ENCODE measurements around the gene PREP.

Gene PREP

GRCh38 chr6:105253787-105254186, 149.1 kb downstream of the PREP start:
- Histone ChIP-seq H3K27ac (replicated peaks; ENCODE audit: low read length) (no peak overlapping the region), H3K18ac (ENCODE audit: low read length) (no peak overlapping the region), H2AFZ (ENCODE audit: low read length) (peak overlapping the region; percentile 36), H4K91ac (ENCODE audit: low read depth, low read length, poor library complexity) (no peak overlapping the region), H2BK12ac (ENCODE audit: low read length) (no peak overlapping the region), H3K4ac (ENCODE audit: low read length) (no peak overlapping the region), H4K8ac (ENCODE audit: low read depth, low read length) (no peak overlapping the region), H2BK5ac (ENCODE audit: low read length) (no peak overlapping the region), H3K4me1 (ENCODE audit: control insufficient read depth in 2 of 2, insufficient read depth in 1 of 2, low read depth in 1 of 2, low read length in 2 of 2) (peaks cover 5 to 18% of the 10 kb centered on the region in 2 donors), H3K9me3 (replicated peaks in 1 of 2; ENCODE audit: control insufficient read depth in 2 of 2, insufficient read depth in 1 of 2, low read depth in 1 of 2, low read length in 2 of 2) (no peaks in the 10 kb centered on the region), H3K79me1 (ENCODE audit: low read depth, low read length) (no peaks in the 10 kb centered on the region), H3K36me3 (replicated peaks in 1 of 2; ENCODE audit: control insufficient read depth in 2 of 2, insufficient read depth in 2 of 2, low read length in 2 of 2) (no peaks in the 10 kb centered on the region), H3K14ac (ENCODE audit: low read length) (no peak overlapping the region), H2AK5ac (ENCODE audit: low read depth, low read length) (no peak overlapping the region), H2BK15ac (ENCODE audit: low read length) (no peak overlapping the region), H3K9ac (ENCODE audit: low read depth, low read length, poor library complexity) (no peak overlapping the region), H3K23ac (ENCODE audit: low read depth, low read length, poor library complexity) (no peak overlapping the region), H2BK120ac (ENCODE audit: low read depth, low read length) (no peak overlapping the region), H3K27me3 (ENCODE audit: control insufficient read depth in 3 of 3, insufficient read depth in 3 of 3, low read depth in 1 of 3, low read length in 3 of 3) (no peaks in the 10 kb centered on the region), H3K4me2 (ENCODE audit: insufficient read depth, low read length, poor library complexity, severe bottlenecking) (no peak overlapping the region), H3K4me3 (ENCODE audit: low read length in 2 of 2) (no peak overlapping the region)
- no peak for DNase-seq (ENCODE audit: low spot score)
- WGBS, 2 donors (ENCODE audit: extremely low coverage in 2 of 2, insufficient read length in 2 of 2, insufficient replicate concordance in 1 of 2) = no CpG with 5 or more reads among the region's 6 CpGs

- Histone ChIP-seq H3K27ac (replicated peaks; ENCODE audit: low read length) (no peak overlapping the region), H3K4ac (ENCODE audit: low read length) (no peak overlapping the region), H3K18ac (ENCODE audit: low read length) (no peak overlapping the region), H3K4me1 (ENCODE audit: control insufficient read depth in 2 of 2, insufficient read depth in 1 of 2, low read depth in 1 of 2, low read length in 2 of 2) (peaks cover 3 to 5% of the 10 kb centered on the region in 2 donors), H4K8ac (ENCODE audit: low read depth, low read length) (no peak overlapping the region), H2BK15ac (ENCODE audit: low read length) (no peak overlapping the region), H3K9me3 (replicated peaks in 1 of 2; ENCODE audit: control insufficient read depth in 2 of 2, insufficient read depth in 1 of 2, low read depth in 1 of 2, low read length in 2 of 2) (no peaks in the 10 kb centered on the region), H3K9ac (ENCODE audit: low read depth, low read length, poor library complexity) (no peak overlapping the region), H3K14ac (ENCODE audit: low read length) (no peak overlapping the region), H3K4me3 (ENCODE audit: low read length in 2 of 2) (no peak overlapping the region), H4K91ac (ENCODE audit: low read depth, low read length, poor library complexity) (no peak overlapping the region), H2BK120ac (ENCODE audit: low read depth, low read length) (no peak overlapping the region), H3K27me3 (ENCODE audit: control insufficient read depth in 3 of 3, insufficient read depth in 3 of 3, low read depth in 1 of 3, low read length in 3 of 3) (no peaks in the 10 kb centered on the region), H2AFZ (ENCODE audit: low read length) (no peak overlapping the region), H3K79me1 (ENCODE audit: low read depth, low read length) (no peaks in the 10 kb centered on the region), H3K36me3 (replicated peaks in 1 of 2; ENCODE audit: control insufficient read depth in 2 of 2, insufficient read depth in 2 of 2, low read length in 2 of 2) (no peaks in the 10 kb centered on the region), H3K4me2 (ENCODE audit: insufficient read depth, low read length, poor library complexity, severe bottlenecking) (no peak overlapping the region), H3K23ac (ENCODE audit: low read depth, low read length, poor library complexity) (no peak overlapping the region), H2BK12ac (ENCODE audit: low read length) (no peak overlapping the region), H2BK5ac (ENCODE audit: low read length) (no peak overlapping the region), H2AK5ac (ENCODE audit: low read depth, low read length) (no peak overlapping the region)
- no CpG with 5 or more reads among the region's 2 CpGs for WGBS, 2 donors (ENCODE audit: extremely low coverage in 2 of 2, insufficient read length in 2 of 2, insufficient replicate concordance in 1 of 2)
- no peak for DNase-seq (ENCODE audit: low spot score)
Measured at GRCh38 chr6:105251689-105252088, 151.2 kb downstream of the PREP start.

GRCh38 chr6:105250533-105250932, 152.3 kb downstream of the PREP start:
- no CpG with 5 or more reads among the region's 2 CpGs for WGBS, 2 donors (ENCODE audit: extremely low coverage in 2 of 2, insufficient read length in 2 of 2, insufficient replicate concordance in 1 of 2)
- H2BK5ac ChIP-seq (ENCODE audit: low read length) = no peak overlapping the region
- no peaks in the 10 kb centered on the region for H3K9me3 ChIP-seq (replicated peaks in 1 of 2; ENCODE audit: control insufficient read depth in 2 of 2, insufficient read depth in 1 of 2, low read depth in 1 of 2, low read length in 2 of 2)
- H2AFZ ChIP-seq (ENCODE audit: low read length) = no peak overlapping the region
- H3K4me3 ChIP-seq (ENCODE audit: low read length in 2 of 2) = no peak overlapping the region
- no peak overlapping the region for H3K27ac ChIP-seq (replicated peaks; ENCODE audit: low read length)
- no peak overlapping the region for H2AK5ac ChIP-seq (ENCODE audit: low read depth, low read length)
- no peak overlapping the region for H3K4ac ChIP-seq (ENCODE audit: low read length)
- H3K4me1 ChIP-seq (ENCODE audit: control insufficient read depth in 2 of 2, insufficient read depth in 1 of 2, low read depth in 1 of 2, low read length in 2 of 2) = no peaks in the 10 kb centered on the region
- no peak overlapping the region for H3K18ac ChIP-seq (ENCODE audit: low read length)
- H3K9ac ChIP-seq (ENCODE audit: low read depth, low read length, poor library complexity) = no peak overlapping the region
- H4K91ac ChIP-seq (ENCODE audit: low read depth, low read length, poor library complexity) = no peak overlapping the region
- no peaks in the 10 kb centered on the region for H3K79me1 ChIP-seq (ENCODE audit: low read depth, low read length)
- no peak overlapping the region for H3K14ac ChIP-seq (ENCODE audit: low read length)
- no peak for DNase-seq (ENCODE audit: low spot score)
- no peaks in the 10 kb centered on the region for H3K27me3 ChIP-seq (ENCODE audit: control insufficient read depth in 3 of 3, insufficient read depth in 3 of 3, low read depth in 1 of 3, low read length in 3 of 3)
- H3K36me3 ChIP-seq (replicated peaks in 1 of 2; ENCODE audit: control insufficient read depth in 2 of 2, insufficient read depth in 2 of 2, low read length in 2 of 2) = no peaks in the 10 kb centered on the region
- H2BK120ac ChIP-seq (ENCODE audit: low read depth, low read length) = no peak overlapping the region
- H2BK12ac ChIP-seq (ENCODE audit: low read length) = no peak overlapping the region
- no peak overlapping the region for H4K8ac ChIP-seq (ENCODE audit: low read depth, low read length)
- H3K4me2 ChIP-seq (ENCODE audit: insufficient read depth, low read length, poor library complexity, severe bottlenecking) = no peak overlapping the region
- no peak overlapping the region for H2BK15ac ChIP-seq (ENCODE audit: low read length)
- H3K23ac ChIP-seq (ENCODE audit: low read depth, low read length, poor library complexity) = no peak overlapping the region

GRCh38 chr6:105243487-105243886, 159.4 kb downstream of the PREP start:
- H3K4me2 ChIP-seq (ENCODE audit: insufficient read depth, low read length, poor library complexity, severe bottlenecking) = no peak overlapping the region
- DNase-seq (ENCODE audit: low spot score) = no peak
- H4K91ac ChIP-seq (ENCODE audit: low read depth, low read length, poor library complexity) = no peak overlapping the region
- H3K27me3 ChIP-seq (ENCODE audit: control insufficient read depth in 3 of 3, insufficient read depth in 3 of 3, low read depth in 1 of 3, low read length in 3 of 3) = no peaks in the 10 kb centered on the region
- no peak overlapping the region for H2AFZ ChIP-seq (ENCODE audit: low read length)
- H2AK5ac ChIP-seq (ENCODE audit: low read depth, low read length) = no peak overlapping the region
- no peak overlapping the region for H3K23ac ChIP-seq (ENCODE audit: low read depth, low read length, poor library complexity)
- no peak overlapping the region for H2BK15ac ChIP-seq (ENCODE audit: low read length)
- H3K18ac ChIP-seq (ENCODE audit: low read length) = no peak overlapping the region
- no peaks in the 10 kb centered on the region for H3K9me3 ChIP-seq (replicated peaks in 1 of 2; ENCODE audit: control insufficient read depth in 2 of 2, insufficient read depth in 1 of 2, low read depth in 1 of 2, low read length in 2 of 2)
- no peak overlapping the region for H4K8ac ChIP-seq (ENCODE audit: low read depth, low read length)
- H3K27ac ChIP-seq (replicated peaks; ENCODE audit: low read length) = no peak overlapping the region
- H3K36me3 ChIP-seq (replicated peaks in 1 of 2; ENCODE audit: control insufficient read depth in 2 of 2, insufficient read depth in 2 of 2, low read length in 2 of 2) = no peaks in the 10 kb centered on the region
- no CpG with 5 or more reads among the region's 2 CpGs for WGBS, 2 donors (ENCODE audit: extremely low coverage in 2 of 2, insufficient read length in 2 of 2, insufficient replicate concordance in 1 of 2)
- H3K4me3 ChIP-seq (ENCODE audit: low read length in 2 of 2) = no peak overlapping the region
- H3K79me1 ChIP-seq (ENCODE audit: low read depth, low read length) = no peaks in the 10 kb centered on the region
- H3K4ac ChIP-seq (ENCODE audit: low read length) = no peak overlapping the region
- H2BK5ac ChIP-seq (ENCODE audit: low read length) = no peak overlapping the region
- H2BK12ac ChIP-seq (ENCODE audit: low read length) = no peak overlapping the region
- no peak overlapping the region for H3K14ac ChIP-seq (ENCODE audit: low read length)
- no peaks in the 10 kb centered on the region for H3K4me1 ChIP-seq (ENCODE audit: control insufficient read depth in 2 of 2, insufficient read depth in 1 of 2, low read depth in 1 of 2, low read length in 2 of 2)
- H3K9ac ChIP-seq (ENCODE audit: low read depth, low read length, poor library complexity) = no peak overlapping the region
- no peak overlapping the region for H2BK120ac ChIP-seq (ENCODE audit: low read depth, low read length)
